ENCODE measurements around the gene HOXA9.

The HOXA9 gene

DNA sequence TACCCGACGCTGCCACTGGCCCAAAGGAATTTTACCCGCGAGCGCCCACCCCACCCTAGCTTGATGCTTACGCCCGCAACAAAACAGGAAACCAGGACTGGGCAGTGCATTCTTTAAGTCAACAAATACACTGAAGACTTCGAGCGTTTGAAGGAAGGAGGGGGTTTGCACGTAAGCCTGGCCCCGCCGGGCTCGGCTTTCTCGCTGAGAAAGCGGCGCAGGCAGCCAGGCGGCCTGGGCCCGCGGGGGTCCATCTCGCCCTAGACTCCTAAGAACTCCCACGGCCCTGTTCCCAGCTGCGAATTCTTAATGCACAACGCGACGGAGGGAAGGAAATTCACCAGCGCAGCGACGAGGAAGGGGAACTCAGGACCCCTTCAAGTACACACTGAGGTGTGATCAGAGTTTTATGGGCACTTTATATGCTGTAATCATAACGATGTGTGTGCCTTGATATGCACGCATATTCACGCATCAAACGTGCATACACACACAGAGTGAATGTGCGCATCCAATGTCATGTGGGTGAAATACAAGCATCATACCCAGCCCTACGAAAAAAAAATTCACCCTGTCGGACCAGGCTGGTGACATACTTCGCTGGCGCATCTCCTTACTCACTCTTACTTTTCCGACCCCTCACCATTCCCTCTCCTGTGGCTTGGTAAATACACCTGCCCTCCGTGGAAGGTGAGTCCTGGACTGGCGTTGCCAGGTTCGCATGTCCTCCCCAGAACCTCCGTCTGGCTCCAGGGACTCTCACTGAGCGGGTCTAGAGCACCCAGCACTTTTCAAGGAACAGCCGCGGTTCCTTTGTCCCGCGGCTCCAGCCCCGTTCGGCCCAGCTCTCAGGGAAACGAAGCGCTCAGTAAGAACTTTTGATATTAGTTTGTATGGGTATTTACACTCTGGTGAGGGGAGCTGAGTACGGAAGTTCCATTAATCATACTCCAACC, 40.3 kb upstream of the HOXA9 start:
- POLR2A ChIA-PET: no interaction called here
- Histone ChIP-seq H3K9me3 (ENCODE audit: control insufficient read depth, insufficient read depth, low read depth, low read length) (no peaks in the 10 kb centered on the region), H3K4me3 (ENCODE audit: low read depth, low read length) (no peak overlapping the region), H3K27ac (ENCODE audit: extremely low read depth, low read depth, low read length) (no peak overlapping the region), H3K4me1 (ENCODE audit: control insufficient read depth, insufficient read depth, low read length) (peaks cover 11% of the 10 kb centered on the region), H3K36me3 (ENCODE audit: control insufficient read depth in 2 of 2, insufficient read depth in 1 of 2, low read length in 2 of 2) (no peaks in the 10 kb centered on the region)
- CTCF ChIA-PET: interaction anchor here (0.5 kb wide), 1 partner anchor 1990 kb away, joined by 4 read pairs; no protein-coding TSS in a partner anchor
- TF ChIP-seq TRIM28 (IDR thresholded peaks at IDR 0.05; ENCODE audit: borderline replicate concordance, low read length): no peak
- TF ChIP-seq ZNF707 (tag by site-specific recombination; IDR thresholded peaks at IDR 0.05): no peak
- TF ChIP-seq ZBTB20 (tag by site-specific recombination; IDR thresholded peaks at IDR 0.05): no peak
- no peak for TF ChIP-seq GLI4 (tag by site-specific recombination; IDR thresholded peaks at IDR 0.05)
- TF ChIP-seq ZNF274 (IDR thresholded peaks at IDR 0.05; ENCODE audit: low read length): no peak
- TF ChIP-seq ZNF274 (tag by site-specific recombination; IDR thresholded peaks at IDR 0.05; ENCODE audit: borderline replicate concordance): no peak
- TF ChIP-seq, protein P1, sequence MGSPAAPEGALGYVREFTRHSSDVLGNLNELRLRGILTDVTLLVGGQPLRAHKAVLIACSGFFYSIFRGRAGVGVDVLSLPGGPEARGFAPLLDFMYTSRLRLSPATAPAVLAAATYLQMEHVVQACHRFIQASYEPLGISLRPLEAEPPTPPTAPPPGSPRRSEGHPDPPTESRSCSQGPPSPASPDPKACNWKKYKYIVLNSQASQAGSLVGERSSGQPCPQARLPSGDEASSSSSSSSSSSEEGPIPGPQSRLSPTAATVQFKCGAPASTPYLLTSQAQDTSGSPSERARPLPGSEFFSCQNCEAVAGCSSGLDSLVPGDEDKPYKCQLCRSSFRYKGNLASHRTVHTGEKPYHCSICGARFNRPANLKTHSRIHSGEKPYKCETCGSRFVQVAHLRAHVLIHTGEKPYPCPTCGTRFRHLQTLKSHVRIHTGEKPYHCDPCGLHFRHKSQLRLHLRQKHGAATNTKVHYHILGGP (tag by site-specific recombination; IDR thresholded peaks at IDR 0.05): no peak
- TF ChIP-seq ZNF561 (tag by site-specific recombination; IDR thresholded peaks at IDR 0.05; ENCODE audit: borderline replicate concordance): no peak
- no peak for TF ChIP-seq PRDM1 (tag by site-specific recombination; IDR thresholded peaks at IDR 0.05)
- no peak for TF ChIP-seq ZNF174 (tag by site-specific recombination; IDR thresholded peaks at IDR 0.05)
- TF ChIP-seq SALL2 (tag by site-specific recombination; IDR thresholded peaks at IDR 0.05; ENCODE audit: borderline replicate concordance): no peak
- no peak for TF ChIP-seq ZNF112 (tag by site-specific recombination; IDR thresholded peaks at IDR 0.05)

DNA sequence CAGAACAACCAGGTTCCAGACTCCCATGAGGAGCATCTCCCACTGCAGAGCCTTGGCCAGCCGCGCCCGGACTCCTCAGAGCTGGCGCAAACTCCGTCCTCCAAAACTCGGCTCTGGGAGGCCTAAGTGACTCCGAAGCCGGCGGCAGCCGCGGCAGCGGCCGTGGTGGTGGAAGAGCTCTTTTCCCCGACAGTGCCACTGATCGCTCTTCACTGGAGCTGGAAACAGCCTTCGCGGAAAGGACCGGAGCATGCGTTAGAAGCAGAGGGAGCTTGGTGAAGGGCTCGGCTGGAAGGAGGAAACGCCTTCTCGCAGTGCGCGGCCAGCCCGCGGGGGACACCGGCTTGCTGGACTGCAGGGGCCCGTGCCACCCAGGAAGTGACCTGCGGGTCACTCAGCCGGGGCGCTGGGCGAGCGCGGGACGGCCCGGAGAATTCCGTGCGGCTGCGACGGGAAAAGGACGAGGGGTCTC, 39.5 kb upstream of the HOXA9 start:
- ChIA-PET POLR2A (no interaction called here), CTCF (no interaction called here)
- peaks cover 11% of the 10 kb centered on the region for H3K4me1 ChIP-seq (ENCODE audit: control insufficient read depth, insufficient read depth, low read length)
- no peaks in the 10 kb centered on the region for H3K36me3 ChIP-seq (ENCODE audit: control insufficient read depth in 2 of 2, insufficient read depth in 1 of 2, low read length in 2 of 2)
- H3K27ac ChIP-seq (ENCODE audit: extremely low read depth, low read depth, low read length): no peak overlapping the region
- H3K9me3 ChIP-seq (ENCODE audit: control insufficient read depth, insufficient read depth, low read depth, low read length): no peaks in the 10 kb centered on the region
- H3K4me3 ChIP-seq (ENCODE audit: low read depth, low read length): no peak overlapping the region
- TF ChIP-seq, protein P2, sequence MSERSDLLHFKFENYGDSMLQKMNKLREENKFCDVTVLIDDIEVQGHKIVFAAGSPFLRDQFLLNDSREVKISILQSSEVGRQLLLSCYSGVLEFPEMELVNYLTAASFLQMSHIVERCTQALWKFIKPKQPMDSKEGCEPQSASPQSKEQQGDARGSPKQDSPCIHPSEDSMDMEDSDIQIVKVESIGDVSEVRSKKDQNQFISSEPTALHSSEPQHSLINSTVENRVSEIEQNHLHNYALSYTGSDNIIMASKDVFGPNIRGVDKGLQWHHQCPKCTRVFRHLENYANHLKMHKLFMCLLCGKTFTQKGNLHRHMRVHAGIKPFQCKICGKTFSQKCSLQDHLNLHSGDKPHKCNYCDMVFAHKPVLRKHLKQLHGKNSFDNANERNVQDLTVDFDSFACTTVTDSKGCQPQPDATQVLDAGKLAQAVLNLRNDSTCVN (tag by site-specific recombination; optimal IDR thresholded peaks at IDR 0.05): no peak
- TF ChIP-seq, protein P3, sequence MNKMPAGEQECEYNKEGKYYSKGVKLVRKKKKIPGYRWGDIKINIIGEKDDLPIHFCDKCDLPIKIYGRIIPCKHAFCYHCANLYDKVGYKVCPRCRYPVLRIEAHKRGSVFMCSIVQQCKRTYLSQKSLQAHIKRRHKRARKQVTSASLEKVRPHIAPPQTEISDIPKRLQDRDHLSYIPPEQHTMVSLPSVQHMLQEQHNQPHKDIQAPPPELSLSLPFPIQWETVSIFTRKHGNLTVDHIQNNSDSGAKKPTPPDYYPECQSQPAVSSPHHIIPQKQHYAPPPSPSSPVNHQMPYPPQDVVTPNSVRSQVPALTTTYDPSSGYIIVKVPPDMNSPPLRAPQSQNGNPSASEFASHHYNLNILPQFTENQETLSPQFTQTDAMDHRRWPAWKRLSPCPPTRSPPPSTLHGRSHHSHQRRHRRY (tag by site-specific recombination; IDR thresholded peaks at IDR 0.05): no peak
- TF ChIP-seq, protein P4, sequence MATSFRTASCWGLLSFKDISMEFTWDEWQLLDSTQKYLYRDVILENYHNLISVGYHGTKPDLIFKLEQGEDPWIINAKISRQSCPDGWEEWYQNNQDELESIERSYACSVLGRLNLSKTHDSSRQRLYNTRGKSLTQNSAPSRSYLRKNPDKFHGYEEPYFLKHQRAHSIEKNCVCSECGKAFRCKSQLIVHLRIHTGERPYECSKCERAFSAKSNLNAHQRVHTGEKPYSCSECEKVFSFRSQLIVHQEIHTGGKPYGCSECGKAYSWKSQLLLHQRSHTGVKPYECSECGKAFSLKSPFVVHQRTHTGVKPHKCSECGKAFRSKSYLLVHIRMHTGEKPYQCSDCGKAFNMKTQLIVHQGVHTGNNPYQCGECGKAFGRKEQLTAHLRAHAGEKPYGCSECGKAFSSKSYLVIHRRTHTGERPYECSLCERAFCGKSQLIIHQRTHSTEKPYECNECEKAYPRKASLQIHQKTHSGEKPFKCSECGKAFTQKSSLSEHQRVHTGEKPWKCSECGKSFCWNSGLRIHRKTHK (tag by site-specific recombination; IDR thresholded peaks at IDR 0.05): no peak
- TF ChIP-seq ZNF529 (tag by site-specific recombination; IDR thresholded peaks at IDR 0.05; ENCODE audit: insufficient replicate concordance) (no peak), ZNF404 (tag by site-specific recombination; IDR thresholded peaks at IDR 0.05) (no peak), ZNF433 (tag by site-specific recombination; IDR thresholded peaks at IDR 0.05; ENCODE audit: low read depth) (no peak), ZNF416 (tag by site-specific recombination; IDR thresholded peaks at IDR 0.05) (no peak), GLI4 (tag by site-specific recombination; IDR thresholded peaks at IDR 0.05) (no peak), ZNF248 (tag by site-specific recombination; IDR thresholded peaks at IDR 0.05) (no peak), KLF7 (tag by site-specific recombination; IDR thresholded peaks at IDR 0.05; ENCODE audit: borderline replicate concordance) (no peak), ZNF391 (tag by site-specific recombination; IDR thresholded peaks at IDR 0.05; ENCODE audit: borderline replicate concordance, low read depth) (no peak), ZNF521 (tag by site-specific recombination; IDR thresholded peaks at IDR 0.05) (no peak)
- TF ChIP-seq, protein P5, sequence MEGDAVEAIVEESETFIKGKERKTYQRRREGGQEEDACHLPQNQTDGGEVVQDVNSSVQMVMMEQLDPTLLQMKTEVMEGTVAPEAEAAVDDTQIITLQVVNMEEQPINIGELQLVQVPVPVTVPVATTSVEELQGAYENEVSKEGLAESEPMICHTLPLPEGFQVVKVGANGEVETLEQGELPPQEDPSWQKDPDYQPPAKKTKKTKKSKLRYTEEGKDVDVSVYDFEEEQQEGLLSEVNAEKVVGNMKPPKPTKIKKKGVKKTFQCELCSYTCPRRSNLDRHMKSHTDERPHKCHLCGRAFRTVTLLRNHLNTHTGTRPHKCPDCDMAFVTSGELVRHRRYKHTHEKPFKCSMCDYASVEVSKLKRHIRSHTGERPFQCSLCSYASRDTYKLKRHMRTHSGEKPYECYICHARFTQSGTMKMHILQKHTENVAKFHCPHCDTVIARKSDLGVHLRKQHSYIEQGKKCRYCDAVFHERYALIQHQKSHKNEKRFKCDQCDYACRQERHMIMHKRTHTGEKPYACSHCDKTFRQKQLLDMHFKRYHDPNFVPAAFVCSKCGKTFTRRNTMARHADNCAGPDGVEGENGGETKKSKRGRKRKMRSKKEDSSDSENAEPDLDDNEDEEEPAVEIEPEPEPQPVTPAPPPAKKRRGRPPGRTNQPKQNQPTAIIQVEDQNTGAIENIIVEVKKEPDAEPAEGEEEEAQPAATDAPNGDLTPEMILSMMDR (tag by site-specific recombination; IDR thresholded peaks at IDR 0.05): no peak
